CD4-positive, alpha-beta T cell treated with Interleukin-17A for 1 hour (primary cell): ENCODE results near the gene KIAA0825.

ENCODE experiments used
- DNase-seq: peaks from one replicate; pipeline ENCODE4 v3.0.0-alpha.2; 2020

The KIAA0825 gene

GRCh38 chr5:94425396-94425795 lies 193.0 kb downstream of the KIAA0825 start:
- no peak for DNase-seq

- DNase-seq, result no peak
Measured at GRCh38 chr5:94423411-94423810, 195.0 kb downstream of the KIAA0825 start.

GRCh38 chr5:94422812-94423211 lies 195.6 kb downstream of the KIAA0825 start:
- DNase-seq, result no peak

GRCh38 chr5:94420885-94421284 lies 197.5 kb downstream of the KIAA0825 start:
- DNase-seq, result no peak

GRCh38 chr5:94415798-94416197 lies 202.6 kb downstream of the KIAA0825 start:
- DNase-seq, result no peak

- DNase-seq, result no peak
Measured at GRCh38 chr5:94409440-94409839, 209.0 kb downstream of the KIAA0825 start.

- DNase-seq, result no peak
Measured at GRCh38 chr5:94407023-94407422, 211.4 kb downstream of the KIAA0825 start.

GRCh38 chr5:94403483-94403882 lies 214.9 kb downstream of the KIAA0825 start:
- DNase-seq, result no peak

GRCh38 chr5:94402096-94402495 lies 216.3 kb downstream of the KIAA0825 start:
- DNase-seq, result no peak

- no peak for DNase-seq
Measured at GRCh38 chr5:94397508-94397907, 220.9 kb downstream of the KIAA0825 start.

- DNase-seq, result no peak
Measured at GRCh38 chr5:94396687-94397086, 221.7 kb downstream of the KIAA0825 start.

GRCh38 chr5:94395468-94395867 lies 222.9 kb downstream of the KIAA0825 start:
- DNase-seq, result no peak

- no peak for DNase-seq
Measured at GRCh38 chr5:94391996-94392395, 226.4 kb downstream of the KIAA0825 start.

- DNase-seq, result no peak
Measured at GRCh38 chr5:94389515-94389899, 228.9 kb downstream of the KIAA0825 start.

GRCh38 chr5:94388773-94389514 lies 229.5 kb downstream of the KIAA0825 start:
- no peak for DNase-seq

GRCh38 chr5:94385767-94386166 lies 232.6 kb downstream of the KIAA0825 start:
- no peak for DNase-seq

GRCh38 chr5:94378062-94378461 lies 240.3 kb downstream of the KIAA0825 start:
- no peak for DNase-seq

- no peak for DNase-seq
Measured at GRCh38 chr5:94376672-94377345, 241.6 kb downstream of the KIAA0825 start.

- DNase-seq, result no peak
Measured at GRCh38 chr5:94375801-94376200, 242.6 kb downstream of the KIAA0825 start.

- no peak for DNase-seq
Measured at GRCh38 chr5:94374336-94374735, 244.1 kb downstream of the KIAA0825 start.

GRCh38 chr5:94367900-94368299 lies 250.5 kb downstream of the KIAA0825 start:
- no peak for DNase-seq

- DNase-seq, result no peak
Measured at GRCh38 chr5:94366811-94367210, 251.6 kb downstream of the KIAA0825 start.

GRCh38 chr5:94362857-94363256 lies 255.5 kb downstream of the KIAA0825 start:
- DNase-seq, result no peak
